H1 (cell line): ENCODE data around the gene SESN3.

Experiments used
- CEBPB ChIP-seq: IDR thresholded peaks from 2 replicates; pipeline ENCODE4 v1.6.1; 2012; ENCODE audit warnings: low read depth, low read length
- CREB1 ChIP-seq: IDR thresholded peaks from 2 replicates; pipeline ENCODE4 v1.6.1; 2012; ENCODE audit warnings: inconsistent platforms
- EGR1 ChIP-seq: IDR thresholded peaks from 2 replicates; pipeline ENCODE4 v1.6.1; 2011; ENCODE audit warnings: low read depth, low read length, borderline replicate concordance
- EP300 ChIP-seq, 2 experiments: IDR thresholded peaks; 1 replicate in 1 of 2; 2 replicates in 1 of 2; pipeline ENCODE4 v1.6.1; 2011 to 2012; ENCODE audit warnings: low read depth in 2 of 2, low read length in 2 of 2, mild to moderate bottlenecking in 2 of 2, borderline replicate concordance in 1 of 2, inconsistent platforms in 1 of 2, moderate library complexity in 1 of 2
- POLR2A ChIP-seq, 2 experiments: IDR thresholded peaks; 1 replicate in 1 of 2; 2 replicates in 1 of 2; pipeline ENCODE4 v1.6.1; 2011; ENCODE audit warnings: low read depth in 2 of 2, low read length in 2 of 2, mild to moderate bottlenecking in 2 of 2; ENCODE audit errors: control extremely low read depth in 1 of 2
- SIN3A ChIP-seq, 2 experiments: IDR thresholded peaks in 1 of 2; conservative IDR thresholded peaks in 1 of 2; 2 replicates each; pipeline ENCODE4 v1.6.1; 2011 to 2012; ENCODE audit warnings: low read length in 2 of 2, improper control_type of control experiment in 1 of 2, low read depth in 1 of 2, mild to moderate bottlenecking in 1 of 2
- TEAD4 ChIP-seq: IDR thresholded peaks from 2 replicates; pipeline ENCODE4 v1.6.1; 2012; ENCODE audit warnings: low read depth, low read length, inconsistent platforms, mixed read lengths
- TF ChIP-seq, protein P1 (sequence below), 3 experiments: IDR thresholded peaks; 1 replicate in 2 of 3; 2 replicates in 1 of 3; pipeline versions ENCODE4 v1.5.1 to v1.6.1; 2011; ENCODE audit warnings: low read length in 3 of 3, mild to moderate bottlenecking in 3 of 3, inconsistent platforms in 2 of 3, low read depth in 1 of 3, moderate library complexity in 1 of 3; ENCODE audit not compliant: insufficient read depth in 1 of 3; ENCODE audit errors: control extremely low read depth in 1 of 3
- TF ChIP-seq, protein P2 (sequence below): IDR thresholded peaks from 2 replicates; pipeline ENCODE4 v1.6.1; 2012; ENCODE audit warnings: inconsistent platforms

DNA sequence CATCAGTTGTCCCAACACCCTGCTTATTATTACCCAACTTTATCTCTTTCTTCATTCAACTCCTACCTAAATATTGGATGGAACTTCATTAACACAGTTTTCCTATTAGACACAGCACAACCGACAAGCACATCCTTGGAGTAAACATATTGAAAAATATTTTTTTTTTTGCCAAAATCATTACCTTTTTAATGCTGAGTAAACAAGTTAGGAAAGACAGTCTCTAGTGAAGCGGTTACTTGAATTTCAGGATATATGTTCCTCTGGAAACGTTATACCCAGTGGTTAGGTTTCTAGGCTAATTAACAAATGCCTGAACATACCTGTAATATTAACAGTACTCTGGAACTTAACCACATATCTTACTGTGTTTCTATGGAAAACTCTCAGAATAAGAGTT, 11.4 kb downstream of the SESN3 start:
- TF ChIP-seq EGR1 (no peak), SIN3A (conservative IDR thresholded peaks at IDR 0.05 in 1 of 2, IDR thresholded peaks at IDR 0.05 in 1 of 2; ENCODE audit: low read depth in 1 of 2, low read length in 2 of 2) (no peak), CREB1 (no peak), CEBPB (no peak), POLR2A (IDR thresholded peaks at IDR 0.05; ENCODE audit: control extremely low read depth in 1 of 2, low read depth in 2 of 2, low read length in 2 of 2) (no peak), EP300 (IDR thresholded peaks at IDR 0.05; ENCODE audit: borderline replicate concordance in 1 of 2, low read depth in 2 of 2, low read length in 2 of 2) (no peak), TEAD4 (no peak)
- TF ChIP-seq, protein P1, sequence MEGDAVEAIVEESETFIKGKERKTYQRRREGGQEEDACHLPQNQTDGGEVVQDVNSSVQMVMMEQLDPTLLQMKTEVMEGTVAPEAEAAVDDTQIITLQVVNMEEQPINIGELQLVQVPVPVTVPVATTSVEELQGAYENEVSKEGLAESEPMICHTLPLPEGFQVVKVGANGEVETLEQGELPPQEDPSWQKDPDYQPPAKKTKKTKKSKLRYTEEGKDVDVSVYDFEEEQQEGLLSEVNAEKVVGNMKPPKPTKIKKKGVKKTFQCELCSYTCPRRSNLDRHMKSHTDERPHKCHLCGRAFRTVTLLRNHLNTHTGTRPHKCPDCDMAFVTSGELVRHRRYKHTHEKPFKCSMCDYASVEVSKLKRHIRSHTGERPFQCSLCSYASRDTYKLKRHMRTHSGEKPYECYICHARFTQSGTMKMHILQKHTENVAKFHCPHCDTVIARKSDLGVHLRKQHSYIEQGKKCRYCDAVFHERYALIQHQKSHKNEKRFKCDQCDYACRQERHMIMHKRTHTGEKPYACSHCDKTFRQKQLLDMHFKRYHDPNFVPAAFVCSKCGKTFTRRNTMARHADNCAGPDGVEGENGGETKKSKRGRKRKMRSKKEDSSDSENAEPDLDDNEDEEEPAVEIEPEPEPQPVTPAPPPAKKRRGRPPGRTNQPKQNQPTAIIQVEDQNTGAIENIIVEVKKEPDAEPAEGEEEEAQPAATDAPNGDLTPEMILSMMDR (IDR thresholded peaks at IDR 0.05; ENCODE audit: control extremely low read depth in 1 of 3, insufficient read depth in 1 of 3, low read depth in 1 of 3, low read length in 3 of 3) = no peak
- TF ChIP-seq, protein P2, sequence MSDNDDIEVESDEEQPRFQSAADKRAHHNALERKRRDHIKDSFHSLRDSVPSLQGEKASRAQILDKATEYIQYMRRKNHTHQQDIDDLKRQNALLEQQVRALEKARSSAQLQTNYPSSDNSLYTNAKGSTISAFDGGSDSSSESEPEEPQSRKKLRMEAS = no peak
